ENCODE data around the gene YBX1.

GRCh38 chr1:42738678-42739226 lies 56.5 kb downstream of the YBX1 start:
- TF ChIP-seq CTCF (IDR thresholded peaks at IDR 0.05; ENCODE audit: low read length) (no peak), EZH2 (IDR thresholded peaks at IDR 0.05; ENCODE audit: borderline replicate concordance, low read length) (no peak)
